ENCODE data around the gene ARF1. TPM values are rescaled to one million over a fixed set of nuclear protein-coding genes. Genes with fewer than 3 reads are reported as not detected.

Gene ARF1
- total RNA-seq, 1 donor from 2014 or later = 368 TPM

- ATAC-seq (no peak), DNase-seq (no peak)
- TF ChIP-seq CTCF (IDR thresholded peaks at IDR 0.05) = no peak
- Histone ChIP-seq H3K9me3 (no peaks in the 10 kb centered on the region), H3K27ac (no peak overlapping the region), H3K4me1 (peaks cover 14% of the 10 kb centered on the region), H3K36me3 (no peaks in the 10 kb centered on the region), H3K4me3 (no peak overlapping the region), H3K27me3 (ENCODE audit: low read depth) (peaks cover 80% of the 10 kb centered on the region)
- intact Hi-C loops (cut with DNase I) = no loop called here
Measured at GRCh38 chr1:228064296-228064695, 18.2 kb upstream of the ARF1 start.

DNA sequence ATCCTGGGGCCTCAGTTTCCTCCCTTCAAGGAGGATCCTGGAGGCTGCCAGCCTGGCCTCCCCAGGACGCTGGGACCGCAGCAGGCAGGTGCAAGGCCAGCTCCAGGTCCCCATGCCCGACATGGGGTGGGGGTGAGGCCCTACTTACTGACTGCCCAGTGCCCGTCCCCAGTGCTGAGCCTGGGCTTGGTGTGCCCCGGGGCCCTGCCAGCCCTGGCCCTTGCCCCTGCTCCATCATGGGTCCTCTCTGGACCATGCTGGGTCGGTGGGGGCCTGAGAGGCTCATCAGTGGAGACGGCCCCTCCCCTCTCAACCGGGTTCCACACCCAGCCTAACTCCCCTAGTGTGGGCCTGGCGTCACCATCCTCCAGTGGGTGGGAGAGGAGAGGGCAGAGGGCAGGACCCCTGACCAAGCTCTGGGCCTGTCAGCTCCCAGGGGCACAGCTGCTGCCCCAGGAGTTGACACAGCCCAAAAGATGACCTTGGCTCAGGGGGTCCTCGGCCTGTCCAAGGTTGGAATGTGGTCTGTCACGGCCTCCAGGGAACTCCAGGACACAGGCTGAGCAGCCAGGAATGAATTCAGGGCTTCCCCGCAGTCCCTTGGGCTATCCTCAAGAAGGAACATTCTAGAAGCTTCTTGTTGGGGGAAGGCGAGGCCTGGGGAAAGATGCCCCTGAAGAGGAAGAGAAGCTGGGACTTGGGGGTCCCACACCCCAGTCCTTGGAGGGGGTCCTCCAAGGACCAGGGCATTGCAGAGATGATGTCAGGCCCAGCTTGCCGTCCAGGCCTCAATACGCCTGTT lies 17.6 kb upstream of the ARF1 start:
- peaks cover 11% of the 10 kb centered on the region for H3K4me1 ChIP-seq
- intact Hi-C loops (cut with DNase I) = no loop called here
- H3K36me3 ChIP-seq = no peaks in the 10 kb centered on the region
- H3K9me3 ChIP-seq = no peaks in the 10 kb centered on the region
- H3K4me3 ChIP-seq = no peak overlapping the region
- DNase-seq = no peak
- no peak for TF ChIP-seq CTCF (IDR thresholded peaks at IDR 0.05)
- H3K27me3 ChIP-seq (ENCODE audit: low read depth) = peaks cover 74% of the 10 kb centered on the region
- ATAC-seq = no peak
- H3K27ac ChIP-seq = no peak overlapping the region

- Histone ChIP-seq H3K27me3 (ENCODE audit: low read depth) (peaks cover 66% of the 10 kb centered on the region), H3K36me3 (no peaks in the 10 kb centered on the region), H3K9me3 (no peaks in the 10 kb centered on the region), H3K4me3 (no peak overlapping the region), H3K27ac (no peak overlapping the region), H3K4me1 (peaks cover 3% of the 10 kb centered on the region)
- DNase-seq (no peak), ATAC-seq (no peak)
- intact Hi-C loops (cut with DNase I) = no loop called here
- TF ChIP-seq CTCF (IDR thresholded peaks at IDR 0.05) = no peak
Measured at GRCh38 chr1:228065543-228066347, 16.8 kb upstream of the ARF1 start.

GRCh38 chr1:228066416-228066815 lies 16.1 kb upstream of the ARF1 start:
- H3K4me1 ChIP-seq = no peaks in the 10 kb centered on the region
- H3K27me3 ChIP-seq (ENCODE audit: low read depth) = peaks cover 59% of the 10 kb centered on the region
- no peak for ATAC-seq
- no peaks in the 10 kb centered on the region for H3K9me3 ChIP-seq
- no peak overlapping the region for H3K4me3 ChIP-seq
- DNase-seq = no peak
- H3K36me3 ChIP-seq = no peaks in the 10 kb centered on the region
- no peak for TF ChIP-seq CTCF (IDR thresholded peaks at IDR 0.05)
- H3K27ac ChIP-seq = no peak overlapping the region
- intact Hi-C loops (cut with DNase I) = no loop called here

DNA sequence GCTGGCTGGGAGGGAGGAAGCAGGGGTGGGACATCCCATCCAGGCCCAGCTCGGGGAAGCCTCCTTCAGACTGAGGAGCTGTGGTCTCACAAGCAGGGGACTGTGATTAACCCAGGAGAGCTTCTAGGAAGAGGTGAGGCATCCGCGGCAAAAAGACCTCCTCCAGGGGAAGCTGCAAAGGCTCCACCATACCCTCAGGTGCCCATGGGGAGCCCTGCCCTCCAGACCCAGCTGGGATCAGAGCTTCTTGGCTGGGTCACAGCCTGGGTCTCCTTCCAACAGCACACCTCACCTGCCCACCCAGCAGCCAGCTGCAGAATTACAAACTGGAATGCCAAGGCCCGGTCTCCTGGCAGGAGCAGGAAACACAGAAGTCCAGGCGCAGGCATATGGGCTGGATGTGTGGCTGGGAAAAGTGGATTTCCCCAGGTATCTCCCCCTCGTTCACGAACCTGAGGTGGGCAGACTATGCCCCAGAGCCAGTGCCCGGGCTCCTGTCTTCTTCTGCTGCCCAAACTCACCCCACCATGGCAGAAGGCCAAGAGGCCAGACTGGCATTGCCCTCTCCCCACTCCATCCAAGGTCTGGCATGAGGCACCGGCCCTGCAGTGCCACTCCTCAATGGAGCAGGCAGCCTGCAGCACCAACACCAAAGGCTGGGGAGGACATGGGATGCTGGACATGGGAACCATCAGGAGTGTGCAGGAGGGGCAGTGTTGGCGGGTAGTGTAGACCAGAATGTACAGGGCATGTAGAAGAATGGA lies 15.4 kb upstream of the ARF1 start:
- no peak overlapping the region for H3K4me3 ChIP-seq
- H3K27ac ChIP-seq = no peak overlapping the region
- DNase-seq (no peak), ATAC-seq (no peak)
- H3K27me3 ChIP-seq (ENCODE audit: low read depth) = peaks cover 52% of the 10 kb centered on the region
- intact Hi-C loops (cut with DNase I) = no loop called here
- no peaks in the 10 kb centered on the region for H3K4me1 ChIP-seq
- no peaks in the 10 kb centered on the region for H3K9me3 ChIP-seq
- TF ChIP-seq CTCF (IDR thresholded peaks at IDR 0.05) = no peak
- no peaks in the 10 kb centered on the region for H3K36me3 ChIP-seq
